ENCODE measurements around the gene NFATC2. TPM values are rescaled to one million over a fixed set of nuclear protein-coding genes. Genes with fewer than 3 reads are reported as not detected.
A peak's percentile ranks its signal among the peaks of the same experiment; 100 is the strongest.

The NFATC2 gene
- total RNA-seq, 1 donor: 0.36 TPM

DNA sequence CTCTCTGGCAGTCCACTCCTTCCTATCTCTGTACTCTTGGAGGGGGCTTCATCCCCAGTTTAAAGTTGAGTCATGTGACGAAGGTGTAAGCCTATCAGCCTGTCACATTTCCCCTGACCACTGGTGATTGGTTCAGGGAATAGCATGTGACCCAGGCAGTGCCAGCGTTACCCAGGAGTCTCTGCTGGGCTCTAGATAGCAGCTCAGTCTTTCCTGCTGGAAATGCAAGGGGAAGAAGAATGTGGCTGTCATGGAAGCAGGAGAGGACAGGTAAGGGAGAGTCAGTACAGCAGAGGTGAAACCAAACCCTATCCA lies 35.6 kb upstream of the NFATC2 start:
- peak; percentile 32 for DNase-seq (ENCODE audit: insufficient read length, low spot score, missing footprints)
- no peak overlapping the region for H2AFZ ChIP-seq (ENCODE audit: low read length)
- H3K9me3 ChIP-seq (ENCODE audit: low read depth, low read length): no peaks in the 10 kb centered on the region
- no peak overlapping the region for H3K27ac ChIP-seq (ENCODE audit: low read depth, low read length)
- H3K79me2 ChIP-seq (ENCODE audit: insufficient read depth, low read length): no peaks in the 10 kb centered on the region
- no peaks in the 10 kb centered on the region for H4K20me1 ChIP-seq (ENCODE audit: insufficient read depth, low read length)
- TF ChIP-seq, protein P1, sequence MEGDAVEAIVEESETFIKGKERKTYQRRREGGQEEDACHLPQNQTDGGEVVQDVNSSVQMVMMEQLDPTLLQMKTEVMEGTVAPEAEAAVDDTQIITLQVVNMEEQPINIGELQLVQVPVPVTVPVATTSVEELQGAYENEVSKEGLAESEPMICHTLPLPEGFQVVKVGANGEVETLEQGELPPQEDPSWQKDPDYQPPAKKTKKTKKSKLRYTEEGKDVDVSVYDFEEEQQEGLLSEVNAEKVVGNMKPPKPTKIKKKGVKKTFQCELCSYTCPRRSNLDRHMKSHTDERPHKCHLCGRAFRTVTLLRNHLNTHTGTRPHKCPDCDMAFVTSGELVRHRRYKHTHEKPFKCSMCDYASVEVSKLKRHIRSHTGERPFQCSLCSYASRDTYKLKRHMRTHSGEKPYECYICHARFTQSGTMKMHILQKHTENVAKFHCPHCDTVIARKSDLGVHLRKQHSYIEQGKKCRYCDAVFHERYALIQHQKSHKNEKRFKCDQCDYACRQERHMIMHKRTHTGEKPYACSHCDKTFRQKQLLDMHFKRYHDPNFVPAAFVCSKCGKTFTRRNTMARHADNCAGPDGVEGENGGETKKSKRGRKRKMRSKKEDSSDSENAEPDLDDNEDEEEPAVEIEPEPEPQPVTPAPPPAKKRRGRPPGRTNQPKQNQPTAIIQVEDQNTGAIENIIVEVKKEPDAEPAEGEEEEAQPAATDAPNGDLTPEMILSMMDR (IDR thresholded peaks at IDR 0.05; ENCODE audit: extremely low read depth, low read depth, low read length): no peak
- H3K4me2 ChIP-seq (ENCODE audit: insufficient read depth, low read length): no peak overlapping the region
- H3K4me1 ChIP-seq (ENCODE audit: insufficient read depth, low read length): peaks cover 13% of the 10 kb centered on the region
- H3K27me3 ChIP-seq (ENCODE audit: insufficient read depth, low read length): no peaks in the 10 kb centered on the region
- H3K4me3 ChIP-seq (ENCODE audit: insufficient read depth, low read length): no peak overlapping the region
- no peaks in the 10 kb centered on the region for H3K36me3 ChIP-seq (ENCODE audit: insufficient read depth, low read length)

DNA sequence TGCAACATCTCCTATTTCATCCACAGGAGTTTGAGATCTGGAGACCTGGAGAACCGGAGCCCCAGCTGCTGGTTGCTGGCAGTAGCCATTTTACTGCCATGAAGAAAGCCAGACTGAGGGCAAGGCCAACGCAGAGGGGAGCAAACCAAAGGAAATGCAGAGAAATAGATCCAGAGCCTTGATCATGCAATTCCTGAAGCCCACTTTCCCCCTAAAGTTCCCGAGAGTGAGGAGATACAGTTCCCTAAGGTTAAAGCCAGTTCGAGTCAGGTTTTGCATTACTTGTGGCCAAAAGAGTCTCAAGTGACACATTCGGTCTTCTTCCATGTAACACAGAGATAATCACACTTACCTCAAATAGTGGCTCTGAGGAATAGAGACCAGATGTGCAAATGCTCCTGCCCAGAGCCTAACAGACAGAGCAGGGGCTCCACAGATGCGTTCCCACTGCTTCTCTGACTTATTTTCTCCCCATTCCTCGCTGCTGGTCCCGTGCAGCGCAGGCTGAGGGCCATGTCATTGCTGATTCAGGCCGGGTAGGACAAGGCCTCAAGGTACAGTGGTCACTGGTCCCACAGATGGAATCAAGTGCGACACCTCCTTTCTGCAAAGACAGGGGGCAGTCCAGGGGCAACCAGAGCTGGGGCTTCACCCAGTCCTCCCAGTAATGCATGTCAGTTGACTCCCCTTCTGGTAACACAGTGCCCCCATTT lies 35.1 kb upstream of the NFATC2 start:
- Histone ChIP-seq H3K4me3 (ENCODE audit: insufficient read depth, low read length) (no peak overlapping the region), H3K27ac (ENCODE audit: low read depth, low read length) (no peak overlapping the region), H3K4me2 (ENCODE audit: insufficient read depth, low read length) (no peak overlapping the region), H2AFZ (ENCODE audit: low read length) (no peak overlapping the region), H3K36me3 (ENCODE audit: insufficient read depth, low read length) (no peaks in the 10 kb centered on the region), H3K9me3 (ENCODE audit: low read depth, low read length) (no peaks in the 10 kb centered on the region), H3K27me3 (ENCODE audit: insufficient read depth, low read length) (no peaks in the 10 kb centered on the region), H4K20me1 (ENCODE audit: insufficient read depth, low read length) (no peaks in the 10 kb centered on the region), H3K79me2 (ENCODE audit: insufficient read depth, low read length) (no peaks in the 10 kb centered on the region), H3K4me1 (ENCODE audit: insufficient read depth, low read length) (peaks cover 13% of the 10 kb centered on the region)
- TF ChIP-seq, protein P1 (IDR thresholded peaks at IDR 0.05; ENCODE audit: extremely low read depth, low read depth, low read length): no peak
- peak; percentile 44 for DNase-seq (ENCODE audit: insufficient read length, low spot score, missing footprints)

DNA sequence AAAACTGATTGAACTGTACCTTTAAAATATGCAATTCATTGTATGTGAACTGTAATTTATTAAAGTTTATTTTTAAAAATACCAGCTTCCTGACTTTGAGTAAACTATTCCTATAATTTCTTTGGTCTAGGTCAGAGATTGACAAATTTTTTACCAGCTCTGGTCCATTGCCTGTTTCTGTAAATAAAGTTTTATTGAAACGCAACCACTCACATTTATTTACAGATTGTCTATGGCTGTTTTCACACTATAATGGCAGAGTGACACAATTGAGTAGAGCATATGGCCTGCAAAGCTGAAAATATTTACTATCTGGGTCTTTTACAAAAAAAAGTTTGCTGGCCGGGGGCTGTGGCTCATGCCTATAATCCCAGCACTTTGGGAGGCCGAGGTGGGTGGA lies 33.0 kb upstream of the NFATC2 start:
- H2AFZ ChIP-seq (ENCODE audit: low read length): no peak overlapping the region
- TF ChIP-seq, protein P1 (IDR thresholded peaks at IDR 0.05; ENCODE audit: extremely low read depth, low read depth, low read length): no peak
- H3K79me2 ChIP-seq (ENCODE audit: insufficient read depth, low read length): no peaks in the 10 kb centered on the region
- peaks cover 13% of the 10 kb centered on the region for H3K4me1 ChIP-seq (ENCODE audit: insufficient read depth, low read length)
- H4K20me1 ChIP-seq (ENCODE audit: insufficient read depth, low read length): no peaks in the 10 kb centered on the region
- H3K9me3 ChIP-seq (ENCODE audit: low read depth, low read length): no peaks in the 10 kb centered on the region
- no peak overlapping the region for H3K27ac ChIP-seq (ENCODE audit: low read depth, low read length)
- H3K36me3 ChIP-seq (ENCODE audit: insufficient read depth, low read length): no peaks in the 10 kb centered on the region
- H3K4me3 ChIP-seq (ENCODE audit: insufficient read depth, low read length): no peak overlapping the region
- no peaks in the 10 kb centered on the region for H3K27me3 ChIP-seq (ENCODE audit: insufficient read depth, low read length)
- H3K4me2 ChIP-seq (ENCODE audit: insufficient read depth, low read length): no peak overlapping the region
- DNase-seq (ENCODE audit: insufficient read length, low spot score, missing footprints): no peak

DNA sequence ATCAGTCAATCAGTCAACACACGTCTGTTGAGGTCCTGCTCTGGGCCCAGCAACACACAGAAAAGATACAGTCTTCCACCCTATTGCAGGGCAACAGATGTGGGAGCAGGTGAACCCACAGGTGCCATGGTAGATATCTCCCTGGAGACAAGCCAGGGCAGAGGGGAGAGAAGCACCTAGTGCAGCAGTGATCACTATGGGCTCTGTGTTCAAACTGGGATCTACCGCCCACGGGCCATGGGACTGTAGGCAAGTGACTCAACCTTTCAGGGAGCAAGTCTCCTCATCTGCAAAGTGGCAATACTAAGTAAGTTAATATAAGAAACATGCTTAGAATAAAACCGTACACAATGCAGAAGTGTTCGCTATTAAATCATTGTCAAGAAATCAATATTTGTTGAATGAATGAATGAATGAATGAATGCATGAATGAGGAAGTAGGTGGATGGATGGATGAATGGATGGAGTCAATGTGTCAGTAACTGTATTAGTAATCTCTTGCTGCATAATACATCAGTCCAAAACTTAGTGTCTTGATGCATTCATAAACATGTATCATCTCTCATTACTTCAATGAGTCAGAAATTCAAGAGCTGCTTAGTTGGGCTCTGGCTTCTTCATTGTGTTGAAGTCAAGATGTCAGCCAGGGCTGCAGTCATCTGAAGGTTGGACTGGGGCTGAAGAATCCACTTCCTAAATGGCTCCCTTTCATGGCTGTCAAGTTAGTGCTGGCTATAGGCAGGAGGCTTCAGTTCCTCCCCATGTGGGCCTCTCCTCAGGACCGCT lies 31.9 kb upstream of the NFATC2 start:
- Histone ChIP-seq H3K36me3 (ENCODE audit: insufficient read depth, low read length) (no peaks in the 10 kb centered on the region), H3K4me2 (ENCODE audit: insufficient read depth, low read length) (peak overlapping the region; percentile 54), H3K4me1 (ENCODE audit: insufficient read depth, low read length) (peaks cover 13% of the 10 kb centered on the region), H4K20me1 (ENCODE audit: insufficient read depth, low read length) (no peaks in the 10 kb centered on the region), H3K27ac (ENCODE audit: low read depth, low read length) (no peak overlapping the region), H3K4me3 (ENCODE audit: insufficient read depth, low read length) (no peak overlapping the region), H2AFZ (ENCODE audit: low read length) (no peak overlapping the region), H3K79me2 (ENCODE audit: insufficient read depth, low read length) (no peaks in the 10 kb centered on the region), H3K9me3 (ENCODE audit: low read depth, low read length) (no peaks in the 10 kb centered on the region), H3K27me3 (ENCODE audit: insufficient read depth, low read length) (no peaks in the 10 kb centered on the region)
- TF ChIP-seq, protein P1 (IDR thresholded peaks at IDR 0.05; ENCODE audit: extremely low read depth, low read depth, low read length): no peak
- no peak for DNase-seq (ENCODE audit: insufficient read length, low spot score, missing footprints)
